HG02610 (cell line): ENCODE results near the gene ESYT2.

Experiments used
- ATAC-seq: cut with Tn5 transposase; IDR thresholded peaks from one replicate; pipeline ENCODE4 v1.9.1; 2021; ENCODE audit warnings: mild to moderate bottlenecking, moderate library complexity; ENCODE audit not compliant: unreplicated experiment

ESYT2 gene

GRCh38 chr7:158804335-158804734, 25.0 kb downstream of the ESYT2 start:
- no peak for ATAC-seq

GRCh38 chr7:158803367-158803969, 25.8 kb downstream of the ESYT2 start:
- no peak for ATAC-seq

- ATAC-seq = no peak
Observed at GRCh38 chr7:158802535-158803366, 26.6 kb downstream of the ESYT2 start.

- ATAC-seq = no peak
Observed at GRCh38 chr7:158798741-158799140, 30.6 kb downstream of the ESYT2 start.

- ATAC-seq = no peak
Observed at GRCh38 chr7:158796667-158797066, 32.6 kb downstream of the ESYT2 start.

GRCh38 chr7:158795272-158795671, 34.0 kb downstream of the ESYT2 start:
- no peak for ATAC-seq

GRCh38 chr7:158791107-158791506, 38.2 kb downstream of the ESYT2 start:
- no peak for ATAC-seq

GRCh38 chr7:158789842-158790241, 39.5 kb downstream of the ESYT2 start:
- no peak for ATAC-seq

- no peak for ATAC-seq
Observed at GRCh38 chr7:158786898-158787297, 42.4 kb downstream of the ESYT2 start.

- ATAC-seq = no peak
Observed at GRCh38 chr7:158784270-158784669, 45.0 kb downstream of the ESYT2 start.

- no peak for ATAC-seq
Observed at GRCh38 chr7:158783595-158783994, 45.7 kb downstream of the ESYT2 start.

GRCh38 chr7:158782761-158783401, 46.4 kb downstream of the ESYT2 start:
- no peak for ATAC-seq

- ATAC-seq = no peak
Observed at GRCh38 chr7:158781974-158782664, 47.2 kb downstream of the ESYT2 start.

- ATAC-seq = no peak
Observed at GRCh38 chr7:158781217-158781973, 47.9 kb downstream of the ESYT2 start.

GRCh38 chr7:158779061-158780000, 50.0 kb downstream of the ESYT2 start:
- no peak for ATAC-seq

- ATAC-seq = no peak
Observed at GRCh38 chr7:158778471-158778870, 50.8 kb downstream of the ESYT2 start.

GRCh38 chr7:158777793-158778192, 51.5 kb downstream of the ESYT2 start:
- ATAC-seq = no peak

- ATAC-seq = no peak
Observed at GRCh38 chr7:158776474-158776873, 52.8 kb downstream of the ESYT2 start.

GRCh38 chr7:158774952-158775351, 54.4 kb downstream of the ESYT2 start:
- no peak for ATAC-seq

- no peak for ATAC-seq
Observed at GRCh38 chr7:158772916-158773315, 56.4 kb downstream of the ESYT2 start.
